Body of pancreas (tissue), 4 donors: ENCODE measurements around the gene GARRE1.

ENCODE experiments used
- POLR2A ChIP-seq, 3 donors: fragments of 450-650 bp; IDR thresholded peaks; one replicate each; pipeline ENCODE4 v1.6.1; 2016; ENCODE audit warnings: antibody characterized with exemption in 3 of 3, mild to moderate bottlenecking in 2 of 3
- TF ChIP-seq, protein P1 (sequence below), 7 experiments: fragments of 450-650 bp in 4 of 7; fragments of 200-600 bp in 3 of 7; sonication (generic) in 3 of 7; IDR thresholded peaks; one replicate each; pipeline ENCODE4 v1.5.1; 2016 to 2019; ENCODE audit warnings: antibody characterized with exemption in 7 of 7

DNA sequence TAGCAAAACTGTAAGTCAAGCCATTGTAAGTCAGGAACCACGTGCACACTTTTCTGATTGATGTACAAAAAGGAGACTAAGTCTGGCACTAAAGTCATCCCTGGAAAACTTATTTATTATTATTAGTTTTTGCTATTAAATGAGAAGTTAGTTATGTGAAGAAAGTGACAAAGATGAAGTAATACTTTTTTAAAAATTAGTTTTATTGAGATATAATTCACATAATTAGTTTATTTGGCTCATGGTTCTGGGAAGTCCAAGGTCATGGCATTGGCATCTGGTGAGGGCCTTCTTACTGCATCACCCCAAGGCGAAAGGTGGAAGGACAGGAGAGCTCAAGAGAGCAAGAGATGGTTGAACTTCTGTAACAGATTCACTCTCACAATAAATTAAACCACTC is 36.9 kb downstream of the GARRE1 start:
- no peak for TF ChIP-seq POLR2A (IDR thresholded peaks at IDR 0.05)
- TF ChIP-seq, protein P1, sequence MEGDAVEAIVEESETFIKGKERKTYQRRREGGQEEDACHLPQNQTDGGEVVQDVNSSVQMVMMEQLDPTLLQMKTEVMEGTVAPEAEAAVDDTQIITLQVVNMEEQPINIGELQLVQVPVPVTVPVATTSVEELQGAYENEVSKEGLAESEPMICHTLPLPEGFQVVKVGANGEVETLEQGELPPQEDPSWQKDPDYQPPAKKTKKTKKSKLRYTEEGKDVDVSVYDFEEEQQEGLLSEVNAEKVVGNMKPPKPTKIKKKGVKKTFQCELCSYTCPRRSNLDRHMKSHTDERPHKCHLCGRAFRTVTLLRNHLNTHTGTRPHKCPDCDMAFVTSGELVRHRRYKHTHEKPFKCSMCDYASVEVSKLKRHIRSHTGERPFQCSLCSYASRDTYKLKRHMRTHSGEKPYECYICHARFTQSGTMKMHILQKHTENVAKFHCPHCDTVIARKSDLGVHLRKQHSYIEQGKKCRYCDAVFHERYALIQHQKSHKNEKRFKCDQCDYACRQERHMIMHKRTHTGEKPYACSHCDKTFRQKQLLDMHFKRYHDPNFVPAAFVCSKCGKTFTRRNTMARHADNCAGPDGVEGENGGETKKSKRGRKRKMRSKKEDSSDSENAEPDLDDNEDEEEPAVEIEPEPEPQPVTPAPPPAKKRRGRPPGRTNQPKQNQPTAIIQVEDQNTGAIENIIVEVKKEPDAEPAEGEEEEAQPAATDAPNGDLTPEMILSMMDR (IDR thresholded peaks at IDR 0.05): no peak
